Endodermal cell (in vitro differentiated cells): Measurements from ENCODE around the gene RAB26. TPM values are rescaled to one million over a fixed set of nuclear protein-coding genes. Genes with fewer than 3 reads are reported as not detected.

Experiments used
- DNase-seq: peaks from one replicate; pipeline ENCODE4 v3.0.0-alpha.2; 2017
- H3K27ac ChIP-seq: 2 replicates; pipeline ENCODE4 v1.5.1; 2013; ENCODE audit warnings: mild to moderate bottlenecking, low read depth, low read length, moderate library complexity
- H3K27me3 ChIP-seq: 2 replicates; pipeline ENCODE4 v1.6.1; 2013; ENCODE audit warnings: mild to moderate bottlenecking, low read length, moderate library complexity; ENCODE audit not compliant: insufficient read depth, control insufficient read depth, poor library complexity, severe bottlenecking
- H3K36me3 ChIP-seq: 2 replicates; pipeline ENCODE4 v1.7.0; 2013; ENCODE audit warnings: mild to moderate bottlenecking, low read length, moderate library complexity; ENCODE audit not compliant: control insufficient read depth, insufficient read depth
- H3K4me1 ChIP-seq: one replicate; pipeline ENCODE4 v1.7.0; 2013; ENCODE audit warnings: low read length; ENCODE audit not compliant: control insufficient read depth, insufficient read depth
- H3K4me3 ChIP-seq: 2 replicates; pipeline ENCODE4 v1.5.1; 2013; ENCODE audit warnings: mild to moderate bottlenecking, low read length, moderate library complexity
- H3K9ac ChIP-seq: 2 replicates; pipeline ENCODE4 v1.6.1; 2013; ENCODE audit warnings: mild to moderate bottlenecking, low read length, moderate library complexity; ENCODE audit not compliant: poor library complexity, severe bottlenecking; ENCODE audit errors: extremely low read depth
- H3K9me3 ChIP-seq: 2 replicates; pipeline ENCODE4 v1.6.1; 2013; ENCODE audit warnings: mild to moderate bottlenecking, low read length, moderate library complexity; ENCODE audit not compliant: control insufficient read depth
- H3K27ac Mint-ChIP-seq: 2 replicates; pipeline ENCODE4 v1.8.0; 2020; ENCODE audit warnings: mixed read lengths
- H3K27me3 Mint-ChIP-seq: 2 replicates; pipeline ENCODE4 v1.8.0; 2021; ENCODE audit warnings: mild to moderate bottlenecking, mixed read lengths; ENCODE audit not compliant: insufficient read depth
- H3K36me3 Mint-ChIP-seq: 2 replicates; pipeline ENCODE4 v1.8.0; 2020; ENCODE audit warnings: low read depth, mixed read lengths
- H3K4me1 Mint-ChIP-seq: 2 replicates; pipeline ENCODE4 v1.8.0; 2020; ENCODE audit warnings: mixed read lengths
- H3K4me3 Mint-ChIP-seq: 2 replicates; pipeline ENCODE4 v1.8.0; 2020; ENCODE audit warnings: mild to moderate bottlenecking, moderate library complexity, mixed read lengths
- H3K9me3 Mint-ChIP-seq: 2 replicates; pipeline ENCODE4 v1.8.0; 2020; ENCODE audit warnings: mild to moderate bottlenecking, mixed read lengths
- CTCF ChIP-seq: fragments of 200-600 bp; sonication (generic); conservative IDR thresholded peaks from 2 replicates; pipeline ENCODE4 v1.5.0; 2021; ENCODE audit warnings: antibody characterized with exemption, mild to moderate bottlenecking
- WGBS, 2 experiments: methylation state at CpG; one replicate each; pipeline versions ENCODE4 v1.1.5 to v1.1.7; 2013; ENCODE audit warnings: missing lambda C conversion rate in 2 of 2, mixed read lengths in 1 of 2; ENCODE audit not compliant: insufficient coverage in 1 of 2, insufficient read length in 1 of 2; 5-methylcytosine and 5-hydroxymethylcytosine counted together
- total RNA-seq, 2 donors: library from RNA; stranded (reverse); fragmentation: NEBNext Ultra II Directional in 1 of 2; extraction: Animal tissue kit (Norgen Biotek cat#: 25700) in 1 of 2; gene quantifications; 2 replicates in 1 of 2; 3 replicates in 1 of 2; pipeline ENCODE4 v1.2.1, GENCODE V29; 2021

RAB26 gene
- total RNA-seq, 2 donors from 2014 or later = 3.2 to 4.9 TPM

DNA sequence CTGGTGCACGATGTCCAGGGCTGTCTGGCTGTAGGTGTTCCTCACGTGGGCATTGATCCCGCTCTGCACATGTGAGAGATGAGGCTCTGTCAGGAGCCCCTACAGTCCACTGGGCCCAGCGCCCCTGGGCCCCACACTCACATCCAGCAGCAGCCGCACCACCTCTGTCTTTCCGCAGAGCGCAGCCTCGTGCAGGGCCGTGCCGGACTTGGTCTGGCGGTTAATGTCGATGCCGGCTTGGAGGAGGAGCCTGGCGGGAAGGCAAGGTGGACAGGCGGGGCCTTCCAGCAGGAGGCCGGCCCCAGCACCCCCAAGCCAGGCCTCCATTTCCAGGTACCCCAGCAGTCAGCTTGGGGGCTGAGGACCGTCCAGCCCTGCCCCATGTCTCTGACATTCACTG is 38.8 kb downstream of the RAB26 start:
- Mint-ChIP-seq H3K27ac (no peak overlapping the region), H3K9me3 (no peaks in the 10 kb centered on the region), H3K36me3 (no peaks in the 10 kb centered on the region), H3K4me3 (no peak overlapping the region), H3K27me3 (no peaks in the 10 kb centered on the region), H3K4me1 (no peaks in the 10 kb centered on the region)
- H3K9me3 ChIP-seq = no peaks in the 10 kb centered on the region
- H3K9ac ChIP-seq = no peak overlapping the region
- 90 to 92% methylated on average over 6 to 17 of the region's 17 CpGs for WGBS, 2 experiments
- TF ChIP-seq CTCF = no peak
- no peaks in the 10 kb centered on the region for H3K36me3 ChIP-seq
- H3K27me3 ChIP-seq = no peaks in the 10 kb centered on the region
- DNase-seq = no peak
- no peak overlapping the region for H3K4me3 ChIP-seq
- H3K27ac ChIP-seq = no peak overlapping the region
- no peaks in the 10 kb centered on the region for H3K4me1 ChIP-seq

- Histone ChIP-seq H3K27ac (no peak overlapping the region), H3K36me3 (no peaks in the 10 kb centered on the region), H3K4me1 (no peaks in the 10 kb centered on the region), H3K9ac (no peak overlapping the region), H3K9me3 (no peaks in the 10 kb centered on the region), H3K4me3 (no peak overlapping the region), H3K27me3 (no peaks in the 10 kb centered on the region)
- DNase-seq = no peak
- Mint-ChIP-seq H3K9me3 (no peaks in the 10 kb centered on the region), H3K36me3 (no peaks in the 10 kb centered on the region), H3K4me3 (no peak overlapping the region), H3K27me3 (no peaks in the 10 kb centered on the region), H3K4me1 (no peaks in the 10 kb centered on the region), H3K27ac (no peak overlapping the region)
- no peak for TF ChIP-seq CTCF
- 96 to 100% methylated on average over 2 to 8 of the region's 8 CpGs for WGBS, 2 experiments
These were observed 40.0 kb downstream of the RAB26 start for GRCh38 chr16:2188395-2188794.

- no peaks in the 10 kb centered on the region for H3K4me1 ChIP-seq
- H3K9me3 ChIP-seq = no peaks in the 10 kb centered on the region
- H3K36me3 ChIP-seq = no peaks in the 10 kb centered on the region
- H3K27me3 ChIP-seq = no peaks in the 10 kb centered on the region
- no peak for TF ChIP-seq CTCF
- no peak for DNase-seq
- H3K4me3 Mint-ChIP-seq = no peak overlapping the region
- no peak overlapping the region for H3K27ac ChIP-seq
- H3K4me3 ChIP-seq = no peak overlapping the region
- 95 to 96% methylated on average over 15 to 25 of the region's 25 CpGs for WGBS, 2 experiments
- H3K4me1 Mint-ChIP-seq = no peaks in the 10 kb centered on the region
- no peaks in the 10 kb centered on the region for H3K27me3 Mint-ChIP-seq
- H3K9ac ChIP-seq = no peak overlapping the region
- no peaks in the 10 kb centered on the region for H3K9me3 Mint-ChIP-seq
- no peaks in the 10 kb centered on the region for H3K36me3 Mint-ChIP-seq
- no peak overlapping the region for H3K27ac Mint-ChIP-seq
These were observed 40.9 kb downstream of the RAB26 start for GRCh38 chr16:2189252-2189893.
